ENCODE measurements around the gene PLAGL1. TPM values are rescaled to one million over a fixed set of nuclear protein-coding genes. Genes with fewer than 3 reads are reported as not detected.

PLAGL1 gene
- total RNA-seq, 1 experiment from 2014 or later = 1.7 TPM

GRCh38 chr6:143965503-143966171 is 42.4 kb downstream of the PLAGL1 start:
- Histone ChIP-seq H3K4me3 (ENCODE audit: insufficient read depth, low read depth, low read length) (no peak overlapping the region), H3K36me3 (replicated peaks; ENCODE audit: control insufficient read depth, insufficient read depth, low read length) (no peaks in the 10 kb centered on the region), H3K27me3 (ENCODE audit: control insufficient read depth, insufficient read depth, low read length) (peaks cover 99% of the 10 kb centered on the region)
- no peak for DNase-seq

- no peak overlapping the region for H3K4me3 ChIP-seq (ENCODE audit: insufficient read depth, low read depth, low read length)
- H3K27me3 ChIP-seq (ENCODE audit: control insufficient read depth, insufficient read depth, low read length) = peaks cover 99% of the 10 kb centered on the region
- DNase-seq = no peak
- H3K36me3 ChIP-seq (replicated peaks; ENCODE audit: control insufficient read depth, insufficient read depth, low read length) = no peaks in the 10 kb centered on the region
Observed at GRCh38 chr6:143964674-143965081, 43.4 kb downstream of the PLAGL1 start.

GRCh38 chr6:143963158-143963919 is 44.7 kb downstream of the PLAGL1 start:
- Histone ChIP-seq H3K27me3 (ENCODE audit: control insufficient read depth, insufficient read depth, low read length) (peaks cover 96% of the 10 kb centered on the region), H3K36me3 (replicated peaks; ENCODE audit: control insufficient read depth, insufficient read depth, low read length) (no peaks in the 10 kb centered on the region), H3K4me3 (ENCODE audit: insufficient read depth, low read depth, low read length) (no peak overlapping the region)
- DNase-seq = no peak

- Histone ChIP-seq H3K4me3 (ENCODE audit: insufficient read depth, low read depth, low read length) (no peak overlapping the region), H3K27me3 (ENCODE audit: control insufficient read depth, insufficient read depth, low read length) (peaks cover 96% of the 10 kb centered on the region), H3K36me3 (replicated peaks; ENCODE audit: control insufficient read depth, insufficient read depth, low read length) (no peaks in the 10 kb centered on the region)
- DNase-seq = no peak
Observed at GRCh38 chr6:143961886-143962878, 45.9 kb downstream of the PLAGL1 start.

GRCh38 chr6:143961066-143961465 is 47.0 kb downstream of the PLAGL1 start:
- Histone ChIP-seq H3K27me3 (ENCODE audit: control insufficient read depth, insufficient read depth, low read length) (peaks cover 93% of the 10 kb centered on the region), H3K36me3 (replicated peaks; ENCODE audit: control insufficient read depth, insufficient read depth, low read length) (no peaks in the 10 kb centered on the region), H3K4me3 (ENCODE audit: insufficient read depth, low read depth, low read length) (no peak overlapping the region)
- no peak for DNase-seq

- H3K36me3 ChIP-seq (replicated peaks; ENCODE audit: control insufficient read depth, insufficient read depth, low read length) = no peaks in the 10 kb centered on the region
- H3K4me3 ChIP-seq (ENCODE audit: insufficient read depth, low read depth, low read length) = no peak overlapping the region
- peaks cover 86% of the 10 kb centered on the region for H3K27me3 ChIP-seq (ENCODE audit: control insufficient read depth, insufficient read depth, low read length)
- DNase-seq = no peak
Observed at GRCh38 chr6:143959927-143960326, 48.1 kb downstream of the PLAGL1 start.

- DNase-seq = peak; percentile 64
- Histone ChIP-seq H3K27me3 (ENCODE audit: control insufficient read depth, insufficient read depth, low read length) (peaks cover 77% of the 10 kb centered on the region), H3K4me3 (ENCODE audit: insufficient read depth, low read depth, low read length) (no peak overlapping the region), H3K36me3 (replicated peaks; ENCODE audit: control insufficient read depth, insufficient read depth, low read length) (no peaks in the 10 kb centered on the region)
Observed at GRCh38 chr6:143958839-143959399, 49.1 kb downstream of the PLAGL1 start.

GRCh38 chr6:143957679-143958274 is 50.3 kb downstream of the PLAGL1 start:
- no peak for DNase-seq
- no peaks in the 10 kb centered on the region for H3K36me3 ChIP-seq (replicated peaks; ENCODE audit: control insufficient read depth, insufficient read depth, low read length)
- peaks cover 68% of the 10 kb centered on the region for H3K27me3 ChIP-seq (ENCODE audit: control insufficient read depth, insufficient read depth, low read length)
- no peak overlapping the region for H3K4me3 ChIP-seq (ENCODE audit: insufficient read depth, low read depth, low read length)

GRCh38 chr6:143955971-143956370 is 52.1 kb downstream of the PLAGL1 start:
- no peak for DNase-seq
- Histone ChIP-seq H3K4me3 (ENCODE audit: insufficient read depth, low read depth, low read length) (no peak overlapping the region), H3K27me3 (ENCODE audit: control insufficient read depth, insufficient read depth, low read length) (peaks cover 50% of the 10 kb centered on the region), H3K36me3 (replicated peaks; ENCODE audit: control insufficient read depth, insufficient read depth, low read length) (no peaks in the 10 kb centered on the region)

GRCh38 chr6:143953922-143954321 is 54.1 kb downstream of the PLAGL1 start:
- peaks cover 30% of the 10 kb centered on the region for H3K27me3 ChIP-seq (ENCODE audit: control insufficient read depth, insufficient read depth, low read length)
- DNase-seq = no peak
- no peak overlapping the region for H3K4me3 ChIP-seq (ENCODE audit: insufficient read depth, low read depth, low read length)

GRCh38 chr6:143952947-143953701 is 54.9 kb downstream of the PLAGL1 start:
- Histone ChIP-seq H3K36me3 (replicated peaks; ENCODE audit: control insufficient read depth, insufficient read depth, low read length) (no peaks in the 10 kb centered on the region), H3K27me3 (ENCODE audit: control insufficient read depth, insufficient read depth, low read length) (peaks cover 25% of the 10 kb centered on the region), H3K4me3 (ENCODE audit: insufficient read depth, low read depth, low read length) (no peak overlapping the region)
- DNase-seq = no peak

More at GRCh38 chr6:143953922-143954321, 54.1 kb downstream of the PLAGL1 start:
- no peaks in the 10 kb centered on the region for H3K36me3 ChIP-seq (replicated peaks; ENCODE audit: control insufficient read depth, insufficient read depth, low read length)

GRCh38 chr6:143952060-143952778 is 55.8 kb downstream of the PLAGL1 start:
- Histone ChIP-seq H3K27me3 (ENCODE audit: control insufficient read depth, insufficient read depth, low read length) (peaks cover 16% of the 10 kb centered on the region), H3K36me3 (replicated peaks; ENCODE audit: control insufficient read depth, insufficient read depth, low read length) (no peaks in the 10 kb centered on the region), H3K4me3 (ENCODE audit: insufficient read depth, low read depth, low read length) (no peak overlapping the region)
- DNase-seq = no peak

GRCh38 chr6:143950875-143951274 is 57.2 kb downstream of the PLAGL1 start:
- Histone ChIP-seq H3K27me3 (ENCODE audit: control insufficient read depth, insufficient read depth, low read length) (peaks cover 5% of the 10 kb centered on the region), H3K4me3 (ENCODE audit: insufficient read depth, low read depth, low read length) (no peak overlapping the region), H3K36me3 (replicated peaks; ENCODE audit: control insufficient read depth, insufficient read depth, low read length) (no peaks in the 10 kb centered on the region)
- no peak for DNase-seq

All from H7 (cell line).